Astrocyte (in vitro differentiated cells and primary cell): ENCODE measurements around the gene XAF1. TPM values are rescaled to one million over a fixed set of nuclear protein-coding genes. Genes with fewer than 3 reads are reported as not detected.

ENCODE experiments used
- DNase-seq: peaks from one replicate; pipeline ENCODE4 v3.0.0-alpha.2; 2010; ENCODE audit warnings: low read depth
- FAIRE-seq: peaks from 2 replicates; lab custom pipeline; 2011; peaks lifted over from hg19 to GRCh38; lab: Jason Lieb, UNC
- H2AFZ ChIP-seq: 2 replicates; pipeline ENCODE4 v1.6.0; 2012; ENCODE audit warnings: low read depth, low read length, inconsistent platforms
- H3K27ac ChIP-seq: 2 replicates; pipeline ENCODE4 v1.5.1; 2011; ENCODE audit warnings: low read depth, low read length, inconsistent platforms
- H3K27me3 ChIP-seq: 2 replicates; pipeline ENCODE4 v1.6.0; 2011; ENCODE audit warnings: low read length, inconsistent platforms; ENCODE audit not compliant: insufficient read depth
- H3K36me3 ChIP-seq: 2 replicates; pipeline ENCODE4 v1.5.1; 2011; ENCODE audit warnings: low read length, inconsistent platforms; ENCODE audit not compliant: insufficient read depth
- H3K4me1 ChIP-seq: 2 replicates; pipeline ENCODE4 v1.5.1; 2011; ENCODE audit warnings: low read length, inconsistent platforms; ENCODE audit not compliant: insufficient read depth
- H3K4me2 ChIP-seq: 2 replicates; pipeline ENCODE4 v1.6.0; 2012; ENCODE audit warnings: low read length, inconsistent platforms
- H3K4me3 ChIP-seq: 2 replicates; pipeline ENCODE4 v1.5.1; 2011; ENCODE audit warnings: low read depth, mild to moderate bottlenecking, low read length, inconsistent platforms; ENCODE audit not compliant: insufficient read depth
- H3K79me2 ChIP-seq: 2 replicates; pipeline ENCODE4 v1.6.0; 2012; ENCODE audit warnings: mild to moderate bottlenecking, low read length, inconsistent platforms; ENCODE audit not compliant: insufficient read depth
- H3K9ac ChIP-seq: 2 replicates; pipeline ENCODE4 v1.6.0; 2012; ENCODE audit warnings: mild to moderate bottlenecking, low read length, inconsistent platforms
- H3K9me3 ChIP-seq: 2 replicates; pipeline ENCODE4 v1.5.1; 2012; ENCODE audit warnings: low read depth, mild to moderate bottlenecking, low read length, inconsistent platforms; ENCODE audit not compliant: insufficient read depth
- H4K20me1 ChIP-seq: 2 replicates; pipeline ENCODE4 v1.6.0; 2012; ENCODE audit warnings: low read length, inconsistent platforms; ENCODE audit not compliant: insufficient read depth
- H3K27ac Mint-ChIP-seq: one replicate; pipeline ENCODE4 v1.8.0; 2021; ENCODE audit warnings: mild to moderate bottlenecking, mixed read lengths; ENCODE audit not compliant: unreplicated experiment
- H3K27me3 Mint-ChIP-seq: one replicate; pipeline ENCODE4 v1.8.0; 2021; ENCODE audit warnings: low read depth, mixed read lengths; ENCODE audit not compliant: unreplicated experiment
- H3K36me3 Mint-ChIP-seq: one replicate; pipeline ENCODE4 v1.8.0; 2021; ENCODE audit warnings: low read depth, mixed read lengths; ENCODE audit not compliant: unreplicated experiment
- H3K4me1 Mint-ChIP-seq: one replicate; pipeline ENCODE4 v1.8.0; 2021; ENCODE audit warnings: low read depth, mixed read lengths; ENCODE audit not compliant: unreplicated experiment
- H3K4me3 Mint-ChIP-seq: one replicate; pipeline ENCODE4 v1.8.0; 2021; ENCODE audit warnings: mild to moderate bottlenecking, moderate library complexity, mixed read lengths; ENCODE audit not compliant: unreplicated experiment
- H3K9me3 Mint-ChIP-seq: one replicate; pipeline ENCODE4 v1.8.0; 2021; ENCODE audit warnings: mild to moderate bottlenecking, mixed read lengths; ENCODE audit not compliant: unreplicated experiment
- EZH2 ChIP-seq: IDR thresholded peaks from 2 replicates; pipeline ENCODE4 v1.6.1; 2012; ENCODE audit warnings: mild to moderate bottlenecking, low read length, inconsistent platforms; ENCODE audit not compliant: insufficient read depth
- total RNA-seq: library from RNA; stranded (reverse); gene quantifications from 2 replicates; pipeline ENCODE4 v1.2.1, GENCODE V29; 2021
- TF ChIP-seq, protein P1 (sequence below): IDR thresholded peaks from 2 replicates; pipeline ENCODE4 v1.5.1; 2011; ENCODE audit warnings: low read depth, mild to moderate bottlenecking, inconsistent platforms, low read length, moderate library complexity; ENCODE audit not compliant: insufficient read depth

The XAF1 gene
- total RNA-seq, 1 donor from 2014 or later = 50.9 TPM

GRCh38 chr17:6787081-6787693 lies 31.3 kb downstream of the XAF1 start:
- no peak for TF ChIP-seq EZH2
- TF ChIP-seq, protein P1, sequence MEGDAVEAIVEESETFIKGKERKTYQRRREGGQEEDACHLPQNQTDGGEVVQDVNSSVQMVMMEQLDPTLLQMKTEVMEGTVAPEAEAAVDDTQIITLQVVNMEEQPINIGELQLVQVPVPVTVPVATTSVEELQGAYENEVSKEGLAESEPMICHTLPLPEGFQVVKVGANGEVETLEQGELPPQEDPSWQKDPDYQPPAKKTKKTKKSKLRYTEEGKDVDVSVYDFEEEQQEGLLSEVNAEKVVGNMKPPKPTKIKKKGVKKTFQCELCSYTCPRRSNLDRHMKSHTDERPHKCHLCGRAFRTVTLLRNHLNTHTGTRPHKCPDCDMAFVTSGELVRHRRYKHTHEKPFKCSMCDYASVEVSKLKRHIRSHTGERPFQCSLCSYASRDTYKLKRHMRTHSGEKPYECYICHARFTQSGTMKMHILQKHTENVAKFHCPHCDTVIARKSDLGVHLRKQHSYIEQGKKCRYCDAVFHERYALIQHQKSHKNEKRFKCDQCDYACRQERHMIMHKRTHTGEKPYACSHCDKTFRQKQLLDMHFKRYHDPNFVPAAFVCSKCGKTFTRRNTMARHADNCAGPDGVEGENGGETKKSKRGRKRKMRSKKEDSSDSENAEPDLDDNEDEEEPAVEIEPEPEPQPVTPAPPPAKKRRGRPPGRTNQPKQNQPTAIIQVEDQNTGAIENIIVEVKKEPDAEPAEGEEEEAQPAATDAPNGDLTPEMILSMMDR = no peak
- Mint-ChIP-seq H3K9me3 (peaks cover 8% of the 10 kb centered on the region), H3K36me3 (no peaks in the 10 kb centered on the region), H3K4me3 (no peak overlapping the region), H3K27ac (no peak overlapping the region), H3K27me3 (peaks cover 37% of the 10 kb centered on the region), H3K4me1 (peaks cover 6% of the 10 kb centered on the region)
- Histone ChIP-seq H3K36me3 (no peaks in the 10 kb centered on the region), H4K20me1 (no peaks in the 10 kb centered on the region), H3K27ac (peak overlapping the region; percentile 16), H3K4me3 (no peak overlapping the region), H3K79me2 (no peaks in the 10 kb centered on the region), H3K9me3 (no peaks in the 10 kb centered on the region), H3K4me2 (peak overlapping the region; percentile 76), H3K9ac (peak overlapping the region; percentile 21), H2AFZ (peak overlapping the region; percentile 70), H3K27me3 (no peaks in the 10 kb centered on the region), H3K4me1 (no peaks in the 10 kb centered on the region)
- DNase-seq (no peak), FAIRE-seq (no peak)

GRCh38 chr17:6789146-6789545 lies 33.3 kb downstream of the XAF1 start:
- H3K36me3 Mint-ChIP-seq = no peaks in the 10 kb centered on the region
- no peak overlapping the region for H3K9ac ChIP-seq
- no peak overlapping the region for H3K4me2 ChIP-seq
- peaks cover 29% of the 10 kb centered on the region for H3K27me3 Mint-ChIP-seq
- no peak overlapping the region for H3K27ac ChIP-seq
- no peaks in the 10 kb centered on the region for H3K9me3 ChIP-seq
- H3K36me3 ChIP-seq = no peaks in the 10 kb centered on the region
- no peak overlapping the region for H3K4me3 ChIP-seq
- H3K4me1 Mint-ChIP-seq = peaks cover 12% of the 10 kb centered on the region
- H3K4me1 ChIP-seq = no peaks in the 10 kb centered on the region
- DNase-seq (no peak), FAIRE-seq (no peak)
- no peak overlapping the region for H3K4me3 Mint-ChIP-seq
- no peaks in the 10 kb centered on the region for H3K79me2 ChIP-seq
- no peaks in the 10 kb centered on the region for H4K20me1 ChIP-seq
- no peak overlapping the region for H2AFZ ChIP-seq
- peaks cover 6% of the 10 kb centered on the region for H3K9me3 Mint-ChIP-seq
- TF ChIP-seq, protein P1 = no peak
- TF ChIP-seq EZH2 = no peak
- no peak overlapping the region for H3K27ac Mint-ChIP-seq
- H3K27me3 ChIP-seq = no peaks in the 10 kb centered on the region

GRCh38 chr17:6793748-6794493 lies 38.1 kb downstream of the XAF1 start:
- Histone ChIP-seq H3K9ac (no peak overlapping the region), H2AFZ (no peak overlapping the region), H3K36me3 (no peaks in the 10 kb centered on the region), H3K79me2 (no peaks in the 10 kb centered on the region), H3K27me3 (no peaks in the 10 kb centered on the region), H3K4me2 (no peak overlapping the region), H3K4me1 (no peaks in the 10 kb centered on the region), H3K9me3 (no peaks in the 10 kb centered on the region), H3K27ac (no peak overlapping the region), H4K20me1 (no peaks in the 10 kb centered on the region), H3K4me3 (no peak overlapping the region)
- DNase-seq = no peak
- Mint-ChIP-seq H3K9me3 (no peaks in the 10 kb centered on the region), H3K4me3 (no peak overlapping the region), H3K27ac (no peak overlapping the region), H3K4me1 (peaks cover 8% of the 10 kb centered on the region), H3K36me3 (no peaks in the 10 kb centered on the region), H3K27me3 (peaks cover 33% of the 10 kb centered on the region)
- no peak for FAIRE-seq
- TF ChIP-seq EZH2 = no peak
- TF ChIP-seq, protein P1 = no peak
